Measurements from ENCODE around the gene HAVCR1. TPM values are rescaled to one million over a fixed set of nuclear protein-coding genes. Genes with fewer than 3 reads are reported as not detected.

The HAVCR1 gene
- total and polyA plus RNA-seq, 2 of the 13 experiments (the other 11 are each of a cell fraction or from before 2014, with no cell fraction given): 0.93 to 12.3 TPM

GRCh38 chr5:157046041-157046440, 12.9 kb downstream of the HAVCR1 start (continued):
- TF ChIP-seq ZNF281 (CRISPR knock-in tag; IDR thresholded peaks at IDR 0.05; ENCODE audit: borderline replicate concordance): no peak
- no peak for TF ChIP-seq HDAC6 (IDR thresholded peaks at IDR 0.05; ENCODE audit: low read depth, low read length)
- no peak for TF ChIP-seq ZNF20 (CRISPR knock-in tag; IDR thresholded peaks at IDR 0.05)
- TF ChIP-seq BCLAF1 (IDR thresholded peaks at IDR 0.05): no peak
- no peak for TF ChIP-seq ZHX2 (IDR thresholded peaks at IDR 0.05; ENCODE audit: low read depth)
- TF ChIP-seq ZHX2 (CRISPR knock-in tag; IDR thresholded peaks at IDR 0.05; ENCODE audit: borderline replicate concordance): no peak
- TF ChIP-seq GLI4 (CRISPR knock-in tag; IDR thresholded peaks at IDR 0.05; ENCODE audit: borderline replicate concordance): no peak
- TF ChIP-seq EP300 (IDR thresholded peaks at IDR 0.05; ENCODE audit: low read depth in 2 of 2, low read length in 2 of 2): no peak
- TF ChIP-seq EP300 (CRISPR knock-in tag; IDR thresholded peaks at IDR 0.05; ENCODE audit: borderline replicate concordance): no peak
- peak; percentile 92 for TF ChIP-seq FOSL2 (CRISPR knock-in tag; IDR thresholded peaks at IDR 0.05)
- no peak for TF ChIP-seq ZNF160 (CRISPR knock-in tag; IDR thresholded peaks at IDR 0.05)
- TF ChIP-seq HOXA9 (CRISPR knock-in tag; IDR thresholded peaks at IDR 0.05; ENCODE audit: borderline replicate concordance): no peak
- TF ChIP-seq RARA (CRISPR knock-in tag; IDR thresholded peaks at IDR 0.05): 0 out of 2 replicates have a peak, but pooled peaks have one; percentile 24
- TF ChIP-seq ZNF317 (CRISPR knock-in tag; IDR thresholded peaks at IDR 0.05): no peak
- TF ChIP-seq ESRRA (CRISPR knock-in tag; IDR thresholded peaks at IDR 0.05; ENCODE audit: low read depth): peak; percentile 45; the same call in 1 of the 2 replicates
- TF ChIP-seq YEATS4 (CRISPR knock-in tag; IDR thresholded peaks at IDR 0.05; ENCODE audit: borderline replicate concordance): no peak
- no peak for TF ChIP-seq RCOR2 (CRISPR knock-in tag; IDR thresholded peaks at IDR 0.05)
- no peak for TF ChIP-seq PHF20 (CRISPR knock-in tag; IDR thresholded peaks at IDR 0.05)
- no peak for TF ChIP-seq ZNF431 (CRISPR knock-in tag; IDR thresholded peaks at IDR 0.05; ENCODE audit: borderline replicate concordance, low read depth)
- no peak for TF ChIP-seq ZNF10 (CRISPR knock-in tag; IDR thresholded peaks at IDR 0.05; ENCODE audit: borderline replicate concordance, low read depth)
